MCF 10A (cell line): ENCODE measurements around the gene ELMO2. TPM values are rescaled to one million over a fixed set of nuclear protein-coding genes. Genes with fewer than 3 reads are reported as not detected.
A peak's percentile ranks its signal among the peaks of the same experiment; 100 is the strongest.

Experiments used
- BruUV-seq: library from RNA; stranded (reverse); fragments of 400-500 nt; replicated peaks from 2 replicates; lab custom pipeline; 2021; lab: Mats Ljungman, UMichigan
- CTCF ChIA-PET: fragments of 300-600 bp; sonication (Branson Sonifier 250); formaldehyde crosslinking; extraction: SDS; loops from one replicate; lab custom pipeline; 2021; ENCODE audit warnings: antibody characterized with exemption, inconsistent platforms; lab: Yijun Ruan, JAX
- POLR2A ChIA-PET: fragments of 300-600, 350-650 bp; sonication (Branson Sonifier 250); formaldehyde crosslinking; extraction: SDS; loops from one replicate; lab custom pipeline; 2020; ENCODE audit warnings: antibody characterized with exemption, inconsistent platforms; lab: Yijun Ruan, JAX
- DNase-seq: peaks from one replicate; pipeline ENCODE4 v3.0.0-alpha.2; 2018; ENCODE audit not compliant: unreplicated experiment
- H3K27ac Mint-ChIP-seq: one replicate; pipeline ENCODE4 v1.8.0; 2022; ENCODE audit warnings: mild to moderate bottlenecking, low read depth, mixed read lengths; ENCODE audit not compliant: unreplicated experiment
- H3K27me3 Mint-ChIP-seq: one replicate; pipeline ENCODE4 v1.8.0; 2022; ENCODE audit warnings: mixed read lengths; ENCODE audit not compliant: insufficient read depth, unreplicated experiment
- H3K36me3 Mint-ChIP-seq: one replicate; pipeline ENCODE4 v1.8.0; 2022; ENCODE audit warnings: mild to moderate bottlenecking, moderate library complexity, mixed read lengths; ENCODE audit not compliant: insufficient read depth, unreplicated experiment
- H3K4me1 Mint-ChIP-seq: one replicate; pipeline ENCODE4 v1.8.0; 2022; ENCODE audit warnings: mixed read lengths; ENCODE audit not compliant: insufficient read depth, unreplicated experiment
- H3K4me3 Mint-ChIP-seq: one replicate; pipeline ENCODE4 v1.8.0; 2022; ENCODE audit warnings: mild to moderate bottlenecking, moderate library complexity, mixed read lengths; ENCODE audit not compliant: unreplicated experiment
- H3K9me3 Mint-ChIP-seq: one replicate; pipeline ENCODE4 v1.8.0; 2022; ENCODE audit warnings: mixed read lengths; ENCODE audit not compliant: unreplicated experiment
- intact Hi-C: fragments of 100-400 bp; cut with micrococcal nuclease; formaldehyde crosslinking; loops from 2 replicates; pipeline ENCODE4 v1.14.1; 2022
- total RNA-seq: library from RNA; stranded (reverse); gene quantifications from 2 replicates; pipeline ENCODE4 v1.2.3, GENCODE V29; 2022
- TF ChIP-seq, protein P1 (sequence below): fragments of 200-600 bp; IDR thresholded peaks from one replicate; pipeline ENCODE4 v1.8.0; 2022; ENCODE audit warnings: antibody characterized with exemption, mild to moderate bottlenecking; ENCODE audit not compliant: unreplicated experiment

Gene ELMO2
- total RNA-seq, 1 experiment from 2014 or later = 21.1 TPM

GRCh38 chr20:46324960-46325703 lies 81.3 kb downstream of the ELMO2 start:
- POLR2A ChIA-PET = no interaction called here
- Mint-ChIP-seq H3K36me3 (no peaks in the 10 kb centered on the region), H3K9me3 (no peaks in the 10 kb centered on the region), H3K4me3 (no peak overlapping the region), H3K27ac (no peak overlapping the region), H3K4me1 (peaks cover 5% of the 10 kb centered on the region), H3K27me3 (peaks cover 45% of the 10 kb centered on the region)
- peak; percentile 52 for DNase-seq
- CTCF ChIA-PET = interaction anchor here (0.9 to 1.8 kb wide), 2 partner anchors 193 to 196 kb away, joined by 3 to 8 read pairs; no protein-coding TSS in a partner anchor
- intact Hi-C loops = loop anchor here (1.0 to 10.0 kb wide), 2 partner anchors 193 to 300 kb away; partner anchors contain the start of gene SLC12A5
- BruUV-seq = no TSS peak
- TF ChIP-seq, protein P1, sequence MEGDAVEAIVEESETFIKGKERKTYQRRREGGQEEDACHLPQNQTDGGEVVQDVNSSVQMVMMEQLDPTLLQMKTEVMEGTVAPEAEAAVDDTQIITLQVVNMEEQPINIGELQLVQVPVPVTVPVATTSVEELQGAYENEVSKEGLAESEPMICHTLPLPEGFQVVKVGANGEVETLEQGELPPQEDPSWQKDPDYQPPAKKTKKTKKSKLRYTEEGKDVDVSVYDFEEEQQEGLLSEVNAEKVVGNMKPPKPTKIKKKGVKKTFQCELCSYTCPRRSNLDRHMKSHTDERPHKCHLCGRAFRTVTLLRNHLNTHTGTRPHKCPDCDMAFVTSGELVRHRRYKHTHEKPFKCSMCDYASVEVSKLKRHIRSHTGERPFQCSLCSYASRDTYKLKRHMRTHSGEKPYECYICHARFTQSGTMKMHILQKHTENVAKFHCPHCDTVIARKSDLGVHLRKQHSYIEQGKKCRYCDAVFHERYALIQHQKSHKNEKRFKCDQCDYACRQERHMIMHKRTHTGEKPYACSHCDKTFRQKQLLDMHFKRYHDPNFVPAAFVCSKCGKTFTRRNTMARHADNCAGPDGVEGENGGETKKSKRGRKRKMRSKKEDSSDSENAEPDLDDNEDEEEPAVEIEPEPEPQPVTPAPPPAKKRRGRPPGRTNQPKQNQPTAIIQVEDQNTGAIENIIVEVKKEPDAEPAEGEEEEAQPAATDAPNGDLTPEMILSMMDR = peak; percentile 37

- Mint-ChIP-seq H3K27ac (no peak overlapping the region), H3K27me3 (peaks cover 47% of the 10 kb centered on the region), H3K4me3 (no peak overlapping the region), H3K9me3 (no peaks in the 10 kb centered on the region), H3K36me3 (no peaks in the 10 kb centered on the region), H3K4me1 (peaks cover 2% of the 10 kb centered on the region)
- no TSS peak for BruUV-seq
- intact Hi-C loops = loop anchor here (10.0 kb wide), 1 partner anchor 300 kb away; the partner anchor contains the start of gene SLC12A5
- ChIA-PET CTCF (interaction anchor here (0.9 kb wide), 1 partner anchor 195 kb away, joined by 3 read pairs; no protein-coding TSS in a partner anchor), POLR2A (no interaction called here)
- DNase-seq = no peak
- TF ChIP-seq, protein P1 = no peak
Observed at GRCh38 chr20:46324379-46324778, 82.0 kb downstream of the ELMO2 start.

GRCh38 chr20:46323557-46323956 lies 82.9 kb downstream of the ELMO2 start:
- Mint-ChIP-seq H3K27me3 (peaks cover 50% of the 10 kb centered on the region), H3K9me3 (no peaks in the 10 kb centered on the region), H3K27ac (no peak overlapping the region), H3K4me1 (no peaks in the 10 kb centered on the region), H3K4me3 (no peak overlapping the region), H3K36me3 (no peaks in the 10 kb centered on the region)
- no TSS peak for BruUV-seq
- CTCF ChIA-PET = interaction anchor here (1.1 to 1.8 kb wide), 2 partner anchors 17 to 25 kb away, joined by 4 to 9 read pairs; no protein-coding TSS in a partner anchor
- DNase-seq = no peak
- TF ChIP-seq, protein P1 = no peak
- intact Hi-C loops = loop anchor here (10.0 kb wide), 1 partner anchor 299 kb away; the partner anchor contains the start of gene SLC12A5
- POLR2A ChIA-PET = interaction anchor here (1.4 kb wide), 1 partner anchor 10 kb away, joined by 3 read pairs; no protein-coding TSS in a partner anchor

DNA sequence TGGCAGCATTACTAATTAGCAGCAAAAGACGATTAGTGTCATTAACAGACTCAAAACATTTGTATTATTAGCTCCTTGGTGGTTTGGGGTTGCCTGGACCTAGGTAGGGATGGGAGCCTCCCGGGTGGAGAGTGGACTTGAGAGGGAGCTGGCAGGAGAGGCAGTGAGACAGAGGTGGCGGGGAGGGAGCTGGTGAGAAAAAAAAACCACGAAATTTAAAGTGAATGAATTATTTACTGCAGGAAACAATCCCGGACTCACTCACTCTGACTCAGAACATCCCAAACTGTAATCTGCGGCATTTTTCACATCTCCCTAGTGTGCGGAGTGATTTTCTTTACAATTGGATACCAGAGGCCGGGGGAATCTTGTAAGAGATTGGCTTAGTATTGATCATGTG lies 83.8 kb downstream of the ELMO2 start:
- Mint-ChIP-seq H3K27me3 (peaks cover 50% of the 10 kb centered on the region), H3K36me3 (no peaks in the 10 kb centered on the region), H3K4me3 (no peak overlapping the region), H3K4me1 (no peaks in the 10 kb centered on the region), H3K9me3 (no peaks in the 10 kb centered on the region), H3K27ac (no peak overlapping the region)
- CTCF ChIA-PET = interaction anchor here (1.1 to 2.3 kb wide), 3 partner anchors 16 to 190 kb away, joined by 4 to 10 read pairs (median 9); no protein-coding TSS in a partner anchor
- TF ChIP-seq, protein P1 = no peak
- BruUV-seq = no TSS peak
- intact Hi-C loops = loop anchor here (10.0 kb wide), 1 partner anchor 298 kb away; the partner anchor contains the start of gene SLC12A5
- DNase-seq = no peak
- POLR2A ChIA-PET = interaction anchor here (1.0 to 1.4 kb wide), 2 partner anchors 11 to 42 kb away, joined by 3 read pairs; no protein-coding TSS in a partner anchor
